Transverse colon (tissue), 3 donors: ENCODE measurements around the gene HIF1A.

Experiments used
- POLR2A ChIP-seq: fragments of 450-650 bp; IDR thresholded peaks from one replicate; pipeline ENCODE4 v1.6.1; 2016; ENCODE audit warnings: antibody characterized with exemption, mild to moderate bottlenecking, moderate library complexity
- POLR2AphosphoS5 ChIP-seq, 3 donors: sonication (generic); formaldehyde crosslinking; IDR thresholded peaks; one replicate each; pipeline ENCODE4 v1.6.1; 2016; ENCODE audit warnings: antibody characterized with exemption in 3 of 3

GRCh38 chr14:61663312-61663979, 31.9 kb upstream of the HIF1A start:
- TF ChIP-seq POLR2AphosphoS5 (IDR thresholded peaks at IDR 0.05) (no peak), POLR2A (no peak)
